GM18520 (cell line): ENCODE results near the gene AHNAK.
"Not testable (repeated sequence)": the region's sequence is repeated elsewhere in the genome, so short reads cannot be mapped to it uniquely, and the experiment has no call there.

ENCODE experiments used
- ATAC-seq: cut with Tn5 transposase; IDR thresholded peaks from one replicate; pipeline ENCODE4 v1.9.1; 2021; ENCODE audit not compliant: unreplicated experiment

The AHNAK gene

GRCh38 chr11:62468577-62468976 is 78.0 kb downstream of the AHNAK start:
- no peak for ATAC-seq

DNA sequence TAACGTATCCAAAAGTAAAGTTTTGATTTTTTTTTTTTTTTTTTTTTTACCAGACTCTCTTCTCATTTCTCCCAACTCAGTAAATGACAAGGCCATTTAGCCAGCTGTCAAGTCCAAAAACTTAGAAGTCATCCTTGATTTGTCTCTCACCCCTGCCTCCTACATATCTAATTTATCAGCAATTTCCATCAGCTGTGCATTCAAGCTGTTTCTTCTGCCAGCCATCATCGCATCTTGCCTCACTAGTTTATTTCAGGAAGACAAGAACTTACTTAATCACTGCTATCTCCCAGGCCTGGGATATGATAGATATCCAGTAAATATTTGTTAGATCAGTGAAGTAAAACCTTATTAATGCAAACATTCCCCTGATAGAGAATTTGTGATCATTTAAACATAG is 80.2 kb downstream of the AHNAK start:
- ATAC-seq = no peak

GRCh38 chr11:62464655-62465054 is 82.0 kb downstream of the AHNAK start:
- no peak for ATAC-seq

DNA sequence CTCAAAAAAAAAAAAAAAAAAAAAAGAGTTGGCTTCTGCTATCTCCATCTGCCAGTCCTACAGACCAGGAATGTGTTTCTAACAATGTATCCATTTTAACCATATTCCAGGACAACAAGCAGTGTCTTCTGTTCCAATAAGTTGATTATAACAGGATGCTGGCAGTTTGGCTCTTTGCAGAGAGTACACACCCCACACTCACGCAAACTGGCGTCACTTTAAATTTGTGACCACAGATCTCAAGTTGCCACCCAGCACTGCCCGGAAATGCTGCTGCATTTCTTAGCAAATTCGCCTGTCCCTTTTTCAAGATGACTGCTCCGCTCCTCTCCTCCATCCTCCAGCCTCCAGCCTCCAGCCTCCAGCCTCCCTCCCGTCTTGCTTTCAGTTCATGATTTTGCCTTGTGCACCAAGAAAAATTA is 83.5 kb downstream of the AHNAK start:
- no peak for ATAC-seq

DNA sequence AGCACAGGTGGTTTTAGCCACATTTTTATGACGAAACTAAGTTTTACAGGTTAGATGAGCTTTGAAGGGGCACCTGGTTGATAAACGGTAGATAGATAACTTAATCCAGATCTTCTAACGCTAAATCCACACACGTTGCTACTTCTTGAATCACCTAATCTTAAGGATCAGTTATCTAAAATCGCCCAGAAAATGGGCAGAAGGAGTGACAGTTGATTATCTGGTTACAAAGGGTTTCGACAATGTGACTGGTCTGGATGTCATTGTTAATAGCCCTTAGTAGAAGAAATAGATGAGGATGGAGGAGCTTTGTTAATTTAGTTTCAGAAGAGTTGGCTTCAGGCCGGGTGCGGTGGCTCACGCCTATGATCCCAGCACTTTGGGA is 84.1 kb downstream of the AHNAK start:
- ATAC-seq = no peak

DNA sequence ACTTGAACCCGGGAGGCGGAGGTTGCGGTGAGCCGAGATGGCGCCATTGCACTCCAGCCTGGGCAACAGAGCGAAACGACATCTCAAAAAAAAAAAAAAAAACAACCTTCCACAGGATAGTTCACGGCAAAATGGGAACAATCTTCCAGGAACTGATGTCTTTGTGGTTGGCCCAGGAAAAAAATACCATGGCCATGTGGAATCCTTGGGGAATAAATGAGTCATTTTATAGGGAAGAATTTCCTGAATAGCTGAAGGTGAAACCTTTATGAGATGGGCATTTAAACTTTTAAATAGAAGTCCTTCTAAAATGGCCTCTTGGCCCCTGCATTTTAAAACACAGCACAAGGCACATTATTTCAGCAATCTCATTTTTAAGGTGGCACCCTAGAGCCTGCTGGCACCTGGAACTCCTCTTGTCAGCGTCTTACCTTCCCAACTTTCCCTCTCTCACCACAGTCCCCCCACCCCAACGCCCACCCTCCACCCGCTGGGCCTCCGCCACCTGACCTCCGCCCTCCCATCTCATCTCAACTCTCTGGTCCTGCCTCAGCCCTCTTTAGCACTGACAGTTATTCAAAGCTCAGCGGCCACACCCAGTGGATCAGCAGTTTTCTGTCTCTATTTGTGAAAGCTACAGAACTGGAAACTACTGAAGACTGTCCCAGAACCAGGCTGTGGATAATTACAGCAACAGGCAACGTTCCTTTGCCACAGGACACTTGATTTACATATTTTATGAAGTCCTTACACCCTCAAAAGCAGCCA is 84.7 kb downstream of the AHNAK start:
- no peak for ATAC-seq

- no peak for ATAC-seq
Measured at GRCh38 chr11:62459080-62459479, 87.5 kb downstream of the AHNAK start.

- no peak for ATAC-seq
Measured at GRCh38 chr11:62458212-62459002, 88.2 kb downstream of the AHNAK start.

GRCh38 chr11:62457478-62457877 is 89.1 kb downstream of the AHNAK start:
- no peak for ATAC-seq

DNA sequence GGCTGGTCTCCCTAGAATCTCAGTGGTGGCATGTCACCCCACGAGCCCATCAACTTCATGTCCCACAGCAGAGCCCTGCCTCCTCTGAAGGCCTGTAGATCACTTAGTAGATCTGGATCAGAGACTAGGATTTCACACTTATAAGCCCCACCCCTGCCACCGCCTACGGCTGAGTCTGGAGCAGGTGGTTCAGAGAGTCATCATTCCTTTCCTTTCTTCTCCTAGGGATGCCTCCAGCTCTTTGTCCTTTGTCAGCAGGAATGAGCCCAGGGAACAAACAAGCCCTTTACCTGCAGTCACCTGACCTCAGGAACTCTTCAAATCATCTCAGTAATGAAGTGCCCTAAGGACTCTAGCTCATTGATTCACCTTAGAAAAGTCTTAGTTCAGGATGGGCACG is 90.0 kb downstream of the AHNAK start:
- no peak for ATAC-seq

DNA sequence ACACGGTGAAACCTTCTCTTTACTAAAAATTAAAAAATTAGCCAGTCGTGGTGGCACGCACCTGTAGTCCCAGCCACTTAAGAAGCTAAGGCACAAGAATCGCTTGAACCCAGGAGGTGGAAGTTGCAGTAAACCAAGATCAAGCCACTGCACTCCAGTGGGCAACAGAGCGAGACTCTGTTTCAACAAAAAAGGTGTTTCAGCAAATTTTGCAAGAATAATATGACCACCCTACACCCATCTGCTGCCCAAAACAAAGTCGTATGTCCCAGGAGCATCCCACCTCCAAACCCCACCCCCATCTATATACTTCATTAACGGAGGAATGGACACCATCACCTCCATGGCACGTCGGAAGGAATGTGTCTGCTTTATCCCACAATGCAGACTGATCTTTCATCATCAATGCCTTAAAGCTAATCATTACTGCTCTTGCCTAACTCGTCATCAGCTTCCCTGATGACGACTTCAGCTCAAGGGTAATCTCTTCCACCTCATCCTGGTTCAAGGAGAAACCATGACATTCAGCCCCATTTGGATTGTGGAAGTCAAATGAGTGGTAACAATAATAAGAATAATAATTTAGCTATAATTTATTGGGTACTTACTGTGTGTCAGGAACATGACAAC is 93.7 kb downstream of the AHNAK start:
- no peak for ATAC-seq

DNA sequence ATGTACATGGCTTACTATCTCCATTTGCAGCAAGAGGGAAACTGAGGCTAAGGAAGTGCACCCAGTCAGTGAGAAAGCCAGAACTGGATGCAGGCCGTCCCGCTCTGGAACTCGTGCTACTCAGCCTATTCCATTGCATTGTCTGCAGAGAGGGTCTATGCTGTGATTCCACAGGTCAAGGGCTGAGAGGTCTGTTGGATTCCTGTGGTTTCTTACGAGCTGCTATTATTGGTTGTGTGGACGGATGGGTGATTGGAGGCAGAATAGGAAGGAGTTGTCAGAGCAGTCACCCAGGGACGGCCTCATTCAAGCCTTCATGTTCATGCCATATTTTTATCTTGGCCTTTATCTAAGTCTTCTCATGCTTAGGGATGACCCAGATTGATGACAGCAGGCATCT is 94.3 kb downstream of the AHNAK start:
- no peak for ATAC-seq

- ATAC-seq = no peak
Measured at GRCh38 chr11:62451241-62451621, 95.4 kb downstream of the AHNAK start.

- ATAC-seq = no peak
Measured at GRCh38 chr11:62450543-62451240, 95.9 kb downstream of the AHNAK start.

GRCh38 chr11:62449912-62450311 is 96.7 kb downstream of the AHNAK start:
- not testable (repeated sequence) for ATAC-seq

- ATAC-seq = no peak
Measured at GRCh38 chr11:62449451-62449851, 97.2 kb downstream of the AHNAK start.

GRCh38 chr11:62446091-62446490 is 100.5 kb downstream of the AHNAK start:
- ATAC-seq = no peak

DNA sequence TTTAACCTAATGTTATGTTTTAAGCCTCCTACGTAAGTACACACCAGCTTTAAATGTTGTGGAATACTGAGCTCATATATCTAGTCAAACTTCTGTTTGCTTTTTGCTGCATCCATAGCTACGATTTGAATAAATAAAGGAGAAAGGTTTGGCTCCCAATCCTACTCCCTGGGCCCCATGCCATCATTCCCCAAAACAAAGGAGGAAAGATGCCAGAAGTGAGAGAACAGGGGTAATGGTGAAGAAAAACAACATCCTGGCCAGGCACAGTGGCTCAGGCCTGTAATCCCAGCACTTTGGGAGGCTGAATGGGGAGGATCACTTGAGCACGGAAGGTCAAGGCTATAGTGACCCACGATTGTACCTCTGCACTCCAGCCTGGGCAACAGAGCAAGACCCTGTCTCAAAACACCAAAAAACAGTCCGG is 101.3 kb downstream of the AHNAK start:
- ATAC-seq = no peak

- no peak for ATAC-seq
Measured at GRCh38 chr11:62444835-62445234, 101.8 kb downstream of the AHNAK start.

GRCh38 chr11:62444236-62444833 is 102.3 kb downstream of the AHNAK start:
- ATAC-seq = no peak
